Measurements from ENCODE around the gene PSMG4.

The PSMG4 gene

GRCh38 chr6:3209114-3210023 lies 49.4 kb upstream of the PSMG4 start:
- H3K9me3 ChIP-seq (ENCODE audit: control insufficient read depth, insufficient read depth, low read depth, low read length), result no peaks in the 10 kb centered on the region
- H3K4me3 ChIP-seq (ENCODE audit: low read depth, low read length), result no peak overlapping the region
- H3K4me1 ChIP-seq (ENCODE audit: control insufficient read depth, insufficient read depth, low read length), result 0 out of 2 replicates have a peak, but pooled peaks cover 3% of the 10 kb centered on the region
- ChIA-PET POLR2A (interaction anchor here (0.5 to 3.2 kb wide), 17 partner anchors 9 to 220 kb away, joined by 3 to 25 read pairs (median 5); partner anchors contain the start of genes PSMG4, RIPK1 and TUBB2A), CTCF (interaction anchor here (0.6 to 2.5 kb wide), 23 partner anchors 9 to 541 kb away, joined by 3 to 17 read pairs (median 4); partner anchors contain the start of gene TUBB2A)
- no peak overlapping the region; the same call in 1 of the 2 replicates for H3K27ac ChIP-seq (ENCODE audit: extremely low read depth, low read depth, low read length)
- H3K36me3 ChIP-seq (ENCODE audit: control insufficient read depth in 2 of 2, insufficient read depth in 1 of 2, low read length in 2 of 2), result no peaks in the 10 kb centered on the region
- TF ChIP-seq, protein P1, sequence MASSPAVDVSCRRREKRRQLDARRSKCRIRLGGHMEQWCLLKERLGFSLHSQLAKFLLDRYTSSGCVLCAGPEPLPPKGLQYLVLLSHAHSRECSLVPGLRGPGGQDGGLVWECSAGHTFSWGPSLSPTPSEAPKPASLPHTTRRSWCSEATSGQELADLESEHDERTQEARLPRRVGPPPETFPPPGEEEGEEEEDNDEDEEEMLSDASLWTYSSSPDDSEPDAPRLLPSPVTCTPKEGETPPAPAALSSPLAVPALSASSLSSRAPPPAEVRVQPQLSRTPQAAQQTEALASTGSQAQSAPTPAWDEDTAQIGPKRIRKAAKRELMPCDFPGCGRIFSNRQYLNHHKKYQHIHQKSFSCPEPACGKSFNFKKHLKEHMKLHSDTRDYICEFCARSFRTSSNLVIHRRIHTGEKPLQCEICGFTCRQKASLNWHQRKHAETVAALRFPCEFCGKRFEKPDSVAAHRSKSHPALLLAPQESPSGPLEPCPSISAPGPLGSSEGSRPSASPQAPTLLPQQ (tag by site-specific recombination; IDR thresholded peaks at IDR 0.05), result peak; percentile 72
- TF ChIP-seq ZEB2 (tag by site-specific recombination; IDR thresholded peaks at IDR 0.05) (peak; percentile 67; the same call in 1 of the 2 replicates), ZNF837 (tag by site-specific recombination; IDR thresholded peaks at IDR 0.05) (no peak), ZBTB48 (tag by site-specific recombination; IDR thresholded peaks at IDR 0.05) (peak; percentile 63; the same call in 1 of the 2 replicates), ZBTB21 (tag by site-specific recombination; IDR thresholded peaks at IDR 0.05) (peak; percentile 53; the same call in 1 of the 2 replicates), TCF7L2 (IDR thresholded peaks at IDR 0.05; ENCODE audit: borderline replicate concordance, low read depth, low read length) (no peak), ZXDB (tag by site-specific recombination; IDR thresholded peaks at IDR 0.05) (peak; percentile 64), ZNF639 (tag by site-specific recombination; IDR thresholded peaks at IDR 0.05) (0 out of 2 replicates have a peak, but pooled peaks have one; percentile 35), ZNF433 (tag by site-specific recombination; IDR thresholded peaks at IDR 0.05; ENCODE audit: low read depth) (no peak), ZNF26 (tag by site-specific recombination; IDR thresholded peaks at IDR 0.05) (no peak), PRDM10 (tag by site-specific recombination; IDR thresholded peaks at IDR 0.05) (peak; percentile 82), ZNF10 (tag by site-specific recombination; IDR thresholded peaks at IDR 0.05) (peak; percentile 49; the same call in 1 of the 2 replicates), ZBTB20 (tag by site-specific recombination; IDR thresholded peaks at IDR 0.05) (peak; percentile 68), ZNF114 (tag by site-specific recombination; IDR thresholded peaks at IDR 0.05) (no peak), ZNF654 (tag by site-specific recombination; IDR thresholded peaks at IDR 0.05; ENCODE audit: low read depth) (peak; percentile 61), ZFHX2 (tag by site-specific recombination; conservative IDR thresholded peaks at IDR 0.05) (0 out of 2 replicates have a peak, but pooled peaks have one; percentile 11), ZBTB26 (tag by site-specific recombination; optimal IDR thresholded peaks at IDR 0.05) (no peak), ZNF747 (tag by site-specific recombination; IDR thresholded peaks at IDR 0.05) (no peak), OSR2 (tag by site-specific recombination; IDR thresholded peaks at IDR 0.05) (peak; percentile 22; the same call in 1 of the 2 replicates), ZNF18 (tag by site-specific recombination; IDR thresholded peaks at IDR 0.05) (no peak)
- TF ChIP-seq, protein P2, sequence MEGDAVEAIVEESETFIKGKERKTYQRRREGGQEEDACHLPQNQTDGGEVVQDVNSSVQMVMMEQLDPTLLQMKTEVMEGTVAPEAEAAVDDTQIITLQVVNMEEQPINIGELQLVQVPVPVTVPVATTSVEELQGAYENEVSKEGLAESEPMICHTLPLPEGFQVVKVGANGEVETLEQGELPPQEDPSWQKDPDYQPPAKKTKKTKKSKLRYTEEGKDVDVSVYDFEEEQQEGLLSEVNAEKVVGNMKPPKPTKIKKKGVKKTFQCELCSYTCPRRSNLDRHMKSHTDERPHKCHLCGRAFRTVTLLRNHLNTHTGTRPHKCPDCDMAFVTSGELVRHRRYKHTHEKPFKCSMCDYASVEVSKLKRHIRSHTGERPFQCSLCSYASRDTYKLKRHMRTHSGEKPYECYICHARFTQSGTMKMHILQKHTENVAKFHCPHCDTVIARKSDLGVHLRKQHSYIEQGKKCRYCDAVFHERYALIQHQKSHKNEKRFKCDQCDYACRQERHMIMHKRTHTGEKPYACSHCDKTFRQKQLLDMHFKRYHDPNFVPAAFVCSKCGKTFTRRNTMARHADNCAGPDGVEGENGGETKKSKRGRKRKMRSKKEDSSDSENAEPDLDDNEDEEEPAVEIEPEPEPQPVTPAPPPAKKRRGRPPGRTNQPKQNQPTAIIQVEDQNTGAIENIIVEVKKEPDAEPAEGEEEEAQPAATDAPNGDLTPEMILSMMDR (tag by site-specific recombination; IDR thresholded peaks at IDR 0.05), result peak; percentile 16; the same call in 1 of the 2 replicates

Data from HEK293 (cell line).